ENCODE results near the gene SEPTIN12.

- TF ChIP-seq CTCF (IDR thresholded peaks at IDR 0.05; ENCODE audit: borderline replicate concordance, extremely low read depth, low read length, poor library complexity, severe bottlenecking): no peak
- no peak for TF ChIP-seq EZH2 (IDR thresholded peaks at IDR 0.05; ENCODE audit: borderline replicate concordance, low read depth, low read length, severe bottlenecking)
Observed at GRCh38 chr16:4811773-4812172, 23.6 kb upstream of the SEPTIN12 start.
